Measurements from ENCODE around the gene MRTFA.

MRTFA gene

DNA sequence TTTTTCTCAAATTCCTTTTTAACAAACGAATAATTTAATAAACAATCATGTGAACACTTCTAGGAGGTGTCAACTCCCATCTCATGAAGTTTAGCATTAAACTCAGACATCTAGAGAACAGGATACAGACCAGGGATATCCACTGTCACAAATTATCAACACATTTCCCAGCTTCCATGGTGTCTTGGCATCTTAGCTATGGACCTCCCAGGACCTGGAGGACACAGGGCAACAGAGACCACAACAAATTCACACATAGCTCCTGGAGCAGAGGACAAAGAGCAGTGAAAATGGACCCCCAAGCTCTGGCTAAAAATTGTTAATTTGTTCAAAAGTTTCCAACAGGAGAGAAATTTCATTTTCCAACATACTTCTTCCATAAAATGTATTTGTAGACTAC lies 163.9 kb downstream of the MRTFA start:
- in situ Hi-C loops (cut with HindIII; ENCODE audit: low sequenced_read_pairs), result no loop called here

DNA sequence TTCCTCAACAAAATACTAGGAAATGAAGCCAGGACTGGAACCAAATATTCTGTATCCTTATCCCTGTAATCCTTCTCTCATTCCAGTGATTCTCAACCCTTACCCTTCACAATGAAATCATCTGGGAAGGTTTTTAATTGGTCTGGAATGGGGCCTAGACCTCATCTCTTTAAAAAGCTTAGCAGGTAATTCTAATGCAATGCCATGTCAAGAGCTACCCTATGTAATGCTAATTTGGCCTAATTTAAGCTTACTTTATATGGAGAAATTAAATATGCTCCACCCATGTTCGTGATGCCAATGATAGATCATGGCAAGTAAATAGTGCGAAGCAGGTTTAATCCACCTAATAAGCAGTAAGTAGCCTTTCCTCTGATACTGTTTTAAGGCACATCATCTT lies 164.5 kb downstream of the MRTFA start:
- in situ Hi-C loops (cut with HindIII; ENCODE audit: low sequenced_read_pairs), result no loop called here

DNA sequence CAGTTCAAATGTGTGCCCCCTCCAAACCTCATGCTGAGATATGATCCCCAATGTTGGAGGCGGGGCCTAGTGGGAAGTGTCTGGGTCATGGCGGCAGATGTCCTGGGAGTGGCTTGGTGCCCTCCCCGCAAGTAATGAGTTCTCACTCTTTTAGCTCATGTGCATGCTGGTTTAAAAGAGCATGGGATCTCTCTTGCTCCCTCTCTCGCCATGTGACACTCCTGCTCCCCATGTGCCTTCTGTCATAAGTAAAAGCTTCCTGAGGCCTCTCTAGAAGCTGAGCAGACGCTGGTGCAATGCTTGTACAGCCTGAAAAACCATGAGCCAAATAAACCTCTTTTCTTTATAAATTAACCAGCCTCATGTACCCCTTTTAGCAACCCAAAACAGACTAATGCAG lies 167.3 kb downstream of the MRTFA start:
- in situ Hi-C loops (cut with HindIII; ENCODE audit: low sequenced_read_pairs), result no loop called here

DNA sequence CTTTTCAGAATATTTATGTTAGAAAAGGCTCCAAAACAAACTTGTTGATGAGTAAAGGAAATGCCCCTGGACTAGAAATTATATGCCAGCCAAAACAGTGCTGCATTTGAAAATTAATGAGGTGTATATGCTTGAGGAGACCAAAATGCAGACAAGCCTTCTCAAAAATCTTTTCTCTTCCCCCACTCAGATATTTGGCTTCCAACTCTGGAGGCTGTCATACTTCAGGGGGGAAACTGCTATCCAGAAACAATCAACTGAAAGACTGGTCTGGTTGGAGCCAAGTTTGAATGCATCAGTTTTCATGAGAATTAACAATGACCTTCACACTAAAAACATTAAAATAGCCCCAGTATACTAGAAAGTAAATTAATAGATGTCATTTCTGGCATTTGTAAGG lies 167.9 kb downstream of the MRTFA start:
- in situ Hi-C loops (cut with HindIII; ENCODE audit: low sequenced_read_pairs), result no loop called here

DNA sequence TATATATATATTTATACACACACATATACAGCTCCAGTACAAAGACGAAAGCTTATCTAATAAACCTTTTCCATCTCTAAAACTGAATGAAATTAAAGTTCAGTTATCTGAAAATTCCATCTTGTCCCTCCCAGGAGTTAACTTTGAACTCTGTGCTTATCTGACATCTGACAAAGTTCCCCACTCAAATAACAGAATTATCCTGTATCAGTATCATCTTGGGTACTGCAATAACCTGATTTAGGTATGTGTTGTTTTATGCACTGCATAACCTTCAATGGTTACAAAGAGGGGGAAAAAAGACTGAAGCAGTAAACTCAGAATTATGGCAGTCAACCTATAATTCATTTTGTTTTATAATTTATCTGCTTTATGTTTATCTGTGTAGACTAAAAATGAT lies 169.5 kb downstream of the MRTFA start:
- in situ Hi-C loops (cut with HindIII; ENCODE audit: low sequenced_read_pairs), result no loop called here

DNA sequence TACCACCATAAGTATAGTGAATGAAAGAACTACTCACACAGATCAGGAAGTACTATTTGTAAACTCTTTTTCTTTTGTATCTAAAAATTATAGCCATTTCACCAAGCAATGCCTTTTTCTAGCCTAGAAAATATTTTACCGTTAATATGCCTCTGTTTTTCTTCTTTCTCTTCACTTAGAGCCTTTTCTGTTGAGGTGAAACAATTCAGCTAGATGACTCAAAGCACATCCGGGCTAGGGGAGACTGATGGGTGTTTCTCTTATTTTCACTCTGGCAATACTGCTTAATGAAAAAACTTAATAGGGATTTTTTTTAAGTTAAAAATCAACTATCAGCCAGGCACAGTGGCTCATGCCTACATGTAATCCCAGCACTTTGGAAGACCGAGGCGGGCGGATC lies 172.8 kb downstream of the MRTFA start:
- in situ Hi-C loops (cut with HindIII; ENCODE audit: low sequenced_read_pairs), result no loop called here

DNA sequence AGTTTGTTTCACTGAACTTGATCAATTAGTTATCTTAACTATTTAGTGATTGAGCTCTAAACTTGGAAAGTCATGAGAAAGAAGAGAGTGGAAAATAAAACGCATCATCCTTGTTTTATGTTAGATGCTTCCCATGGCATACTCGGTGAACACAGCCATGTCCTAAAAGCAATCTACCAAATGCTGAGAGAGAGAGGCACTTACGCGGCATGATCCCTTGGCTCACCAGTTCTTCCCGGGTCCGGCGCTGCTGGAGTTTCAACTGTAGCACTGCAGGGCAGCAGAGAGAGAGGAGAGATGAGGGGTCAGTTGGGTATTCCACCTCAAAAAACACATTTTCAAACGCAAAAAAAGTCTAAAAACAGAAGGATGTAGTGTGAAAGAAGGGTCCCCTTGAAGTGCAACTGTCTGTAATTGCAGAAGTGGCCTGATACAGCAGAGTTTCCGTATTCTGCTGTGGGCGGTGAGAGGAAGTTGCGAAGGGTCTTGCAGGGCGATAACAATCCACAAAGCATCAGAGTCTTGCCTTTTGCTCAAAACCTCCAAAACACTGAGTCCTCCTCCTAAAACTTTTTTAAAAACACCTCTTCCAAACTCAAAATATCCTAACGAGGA lies 173.4 kb downstream of the MRTFA start:
- in situ Hi-C loops (cut with HindIII; ENCODE audit: low sequenced_read_pairs), result no loop called here

DNA sequence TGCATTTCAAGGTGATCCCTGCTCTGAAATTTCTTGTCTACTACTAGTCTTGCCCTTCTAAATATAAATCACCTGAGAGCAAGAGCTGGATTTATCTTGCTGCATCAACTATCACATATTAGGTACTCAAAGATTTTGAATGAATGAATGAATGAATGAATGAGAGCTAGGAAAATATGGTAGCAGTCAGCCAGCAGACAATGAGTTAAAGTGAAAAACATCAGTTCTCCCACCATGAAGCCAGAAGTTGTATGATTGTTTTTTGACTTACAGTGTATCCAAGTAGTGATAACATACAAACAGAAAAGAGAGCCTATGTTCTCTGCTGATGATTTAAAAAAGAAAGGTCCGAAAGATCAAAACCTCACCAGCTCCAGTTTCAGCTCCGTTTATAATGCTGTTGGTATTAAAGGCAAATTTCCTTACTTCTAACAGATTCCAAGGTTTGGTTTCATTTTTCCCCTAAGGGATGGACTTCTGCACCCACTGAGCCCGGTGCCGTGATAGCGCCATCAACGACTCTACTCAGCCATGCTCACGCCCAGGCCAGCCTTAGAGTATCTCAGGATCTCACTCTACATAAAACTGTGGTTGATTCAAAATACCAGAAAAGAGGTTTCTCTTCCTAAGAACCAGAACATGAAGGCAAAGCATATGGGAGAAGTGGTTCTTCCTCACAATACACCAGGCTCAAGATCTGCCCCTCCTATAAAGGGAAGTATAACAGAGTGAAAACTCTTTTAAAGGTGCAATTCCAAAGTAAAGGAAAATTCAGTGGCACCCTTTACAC lies 174.1 kb downstream of the MRTFA start:
- in situ Hi-C loops (cut with HindIII; ENCODE audit: low sequenced_read_pairs), result no loop called here

DNA sequence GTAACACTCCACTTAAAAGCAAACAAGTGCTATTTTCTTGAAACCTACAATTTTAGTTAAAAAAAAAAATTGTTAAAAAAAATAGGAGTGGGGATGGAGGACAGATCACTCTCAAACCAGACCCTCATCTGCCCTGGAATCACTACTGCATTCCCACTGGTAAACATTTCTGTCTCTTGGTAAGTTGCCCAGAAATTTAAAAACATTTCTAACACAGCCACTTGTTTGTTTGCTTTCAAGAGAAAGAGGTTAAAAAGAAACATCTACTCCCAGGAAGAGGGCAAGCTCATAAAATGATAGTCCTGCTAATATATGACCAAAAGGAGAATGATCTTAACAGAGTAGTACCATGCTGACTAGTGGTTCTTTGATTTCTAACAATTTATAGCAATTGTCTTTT lies 182.8 kb downstream of the MRTFA start:
- in situ Hi-C loops (cut with HindIII; ENCODE audit: low sequenced_read_pairs), result no loop called here

DNA sequence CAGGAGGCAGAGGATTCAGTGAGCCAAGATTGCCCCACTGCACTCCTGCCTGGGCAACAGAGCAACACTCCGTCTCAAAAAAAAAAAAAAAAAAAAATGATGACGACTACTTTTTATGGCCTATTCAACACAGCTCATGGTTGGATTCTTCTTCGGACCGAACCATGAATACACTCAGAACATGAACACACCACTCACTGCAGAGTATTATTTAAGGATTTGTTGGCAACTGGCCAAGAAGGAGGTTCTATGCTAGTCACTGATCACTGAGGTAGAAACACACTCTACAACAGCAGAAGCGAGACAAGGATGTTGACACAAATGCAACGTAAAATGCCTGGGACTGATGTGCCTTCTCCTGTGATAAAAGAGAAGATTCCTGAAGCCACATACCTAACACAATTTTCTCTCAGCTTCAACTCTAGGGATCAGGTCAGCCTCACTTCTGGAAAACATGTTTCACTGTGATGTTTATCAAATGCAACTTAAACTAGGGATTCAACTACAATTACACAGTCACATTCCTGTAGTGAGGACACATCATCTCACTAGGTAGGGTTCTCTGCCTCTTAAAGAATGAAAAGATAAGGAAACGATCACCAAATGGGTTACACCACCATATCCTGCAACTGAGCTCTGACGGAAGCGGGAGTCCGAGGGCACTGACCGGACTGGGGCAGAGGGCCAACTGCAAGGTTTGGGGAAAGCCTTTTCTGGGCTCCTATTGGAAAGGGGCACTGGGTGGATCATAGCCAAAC lies 183.6 kb downstream of the MRTFA start:
- in situ Hi-C loops (cut with HindIII; ENCODE audit: low sequenced_read_pairs), result no loop called here

DNA sequence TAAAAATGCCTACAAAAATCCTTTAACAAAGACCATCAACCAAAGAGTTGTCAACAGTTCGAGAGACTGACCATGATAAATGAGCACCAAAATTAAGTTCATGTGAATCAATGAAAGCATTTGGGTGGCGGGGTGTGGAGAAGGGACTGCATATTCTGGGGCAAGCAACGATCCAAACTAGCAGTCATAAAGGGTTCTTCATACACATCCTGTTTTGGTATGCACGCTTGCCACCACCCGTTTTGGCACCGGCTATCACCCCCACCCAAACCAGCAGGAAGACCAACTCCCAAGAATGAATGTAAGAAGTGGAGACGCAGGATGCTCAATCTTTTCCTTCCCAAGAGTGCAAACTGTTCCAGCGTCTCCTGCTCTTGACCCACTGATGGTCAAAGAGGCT lies 185.3 kb downstream of the MRTFA start:
- in situ Hi-C loops (cut with HindIII; ENCODE audit: low sequenced_read_pairs), result no loop called here

DNA sequence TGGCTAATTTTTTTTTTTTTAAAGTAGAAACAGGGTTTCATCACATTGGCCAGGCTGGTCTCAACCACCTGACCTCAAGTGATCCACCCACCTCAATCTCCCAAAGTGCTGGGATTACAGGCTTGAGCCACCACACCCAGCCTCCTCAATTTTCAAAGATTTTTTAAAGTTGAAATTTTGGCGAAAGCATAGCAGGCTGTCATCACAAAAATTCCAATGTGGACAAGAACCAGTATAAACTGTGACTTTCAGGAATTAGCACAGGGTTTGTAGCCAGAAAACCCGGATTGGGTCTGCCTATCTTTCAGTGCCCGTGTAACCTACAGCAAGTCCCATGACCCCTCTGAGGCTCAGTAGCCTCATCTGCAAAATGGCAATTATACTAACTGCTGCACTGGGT lies 185.9 kb downstream of the MRTFA start:
- in situ Hi-C loops (cut with HindIII; ENCODE audit: low sequenced_read_pairs), result no loop called here

DNA sequence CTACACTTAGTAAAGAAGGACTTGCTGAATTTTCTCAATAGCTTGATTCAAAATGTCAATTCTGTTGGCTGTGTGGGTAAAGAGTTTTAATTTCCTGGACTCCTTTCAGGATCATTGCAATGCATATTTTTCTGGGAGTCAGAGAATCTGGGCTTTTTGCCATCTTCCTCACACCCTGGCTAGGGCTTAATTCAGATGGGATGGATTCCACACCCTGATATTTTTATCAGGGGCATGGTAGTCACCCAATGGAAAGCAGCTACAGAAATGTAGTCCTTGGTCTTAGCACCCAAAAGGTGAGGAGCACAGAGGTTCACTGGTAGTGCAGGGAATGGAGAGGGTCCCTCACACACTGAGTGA lies 186.9 kb downstream of the MRTFA start:
- in situ Hi-C loops (cut with HindIII; ENCODE audit: low sequenced_read_pairs), result no loop called here

DNA sequence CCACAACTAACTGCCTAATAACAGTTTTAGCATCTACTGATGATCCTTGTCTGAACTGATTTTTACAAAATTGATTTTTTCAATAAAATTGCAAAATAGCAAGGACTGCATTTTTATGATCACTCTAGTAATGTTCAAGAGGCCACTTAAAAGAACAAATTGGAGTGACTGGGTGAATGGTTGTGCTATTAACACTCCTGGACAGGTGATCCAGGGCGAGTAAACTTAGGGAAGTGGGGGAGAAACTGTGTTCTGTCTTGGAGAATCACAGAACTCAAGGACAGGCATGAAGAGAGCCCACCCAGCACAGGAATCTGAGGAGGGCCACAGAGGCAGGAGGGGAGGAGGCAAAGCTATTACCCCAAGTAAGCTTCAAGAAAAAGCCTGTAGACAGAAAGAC lies 190.3 kb downstream of the MRTFA start:
- in situ Hi-C loops (cut with HindIII; ENCODE audit: low sequenced_read_pairs), result no loop called here

DNA sequence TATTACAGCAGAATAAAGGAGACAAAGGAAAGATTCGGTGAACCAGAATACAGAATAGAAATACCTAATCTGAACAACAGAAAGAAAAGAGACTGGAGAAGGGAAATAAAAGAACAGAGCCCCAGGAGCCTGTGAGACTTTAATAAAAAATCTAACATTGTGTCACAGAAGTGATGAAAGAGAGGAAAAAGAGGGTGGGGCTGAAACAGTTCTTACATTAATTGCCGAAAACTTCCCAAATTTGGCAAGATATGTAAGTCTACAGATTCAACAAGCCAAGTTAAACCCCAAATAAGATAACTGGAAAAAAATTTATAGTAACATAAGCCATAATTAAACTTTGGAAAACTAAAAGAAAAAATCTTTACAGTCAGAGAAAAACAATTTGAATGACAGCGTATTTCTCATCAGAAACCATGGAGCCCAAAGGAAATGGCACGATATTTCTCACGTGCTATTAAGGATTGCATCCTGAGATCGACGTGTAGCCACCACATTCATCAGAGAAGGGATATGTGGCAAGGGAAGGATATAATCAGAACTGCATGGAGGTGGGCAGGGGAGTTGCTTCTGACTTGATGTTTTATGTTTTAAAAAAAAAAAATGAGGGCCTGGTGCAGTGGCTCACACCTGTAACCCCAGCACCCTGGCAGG lies 192.2 kb downstream of the MRTFA start:
- in situ Hi-C loops (cut with HindIII; ENCODE audit: low sequenced_read_pairs), result no loop called here

DNA sequence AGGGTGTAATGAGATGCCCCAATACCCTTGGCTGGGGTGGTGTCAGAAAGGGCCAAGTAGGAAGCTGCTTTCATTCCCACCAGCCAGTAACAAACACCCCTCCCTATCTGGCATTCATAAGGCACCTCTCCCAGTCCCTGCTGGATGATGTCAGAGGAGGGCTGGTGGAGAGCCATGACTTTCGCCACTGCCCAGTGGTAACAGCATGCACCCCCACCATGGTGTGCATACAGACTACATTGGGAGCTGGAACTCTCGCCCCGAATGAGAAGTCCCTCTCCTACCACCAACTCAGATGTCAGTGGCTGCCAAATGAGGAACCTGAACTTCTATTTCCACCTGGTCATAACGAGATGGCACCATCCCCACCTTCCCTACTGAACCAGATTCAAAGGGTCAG lies 192.8 kb downstream of the MRTFA start:
- in situ Hi-C loops (cut with HindIII; ENCODE audit: low sequenced_read_pairs), result no loop called here

DNA sequence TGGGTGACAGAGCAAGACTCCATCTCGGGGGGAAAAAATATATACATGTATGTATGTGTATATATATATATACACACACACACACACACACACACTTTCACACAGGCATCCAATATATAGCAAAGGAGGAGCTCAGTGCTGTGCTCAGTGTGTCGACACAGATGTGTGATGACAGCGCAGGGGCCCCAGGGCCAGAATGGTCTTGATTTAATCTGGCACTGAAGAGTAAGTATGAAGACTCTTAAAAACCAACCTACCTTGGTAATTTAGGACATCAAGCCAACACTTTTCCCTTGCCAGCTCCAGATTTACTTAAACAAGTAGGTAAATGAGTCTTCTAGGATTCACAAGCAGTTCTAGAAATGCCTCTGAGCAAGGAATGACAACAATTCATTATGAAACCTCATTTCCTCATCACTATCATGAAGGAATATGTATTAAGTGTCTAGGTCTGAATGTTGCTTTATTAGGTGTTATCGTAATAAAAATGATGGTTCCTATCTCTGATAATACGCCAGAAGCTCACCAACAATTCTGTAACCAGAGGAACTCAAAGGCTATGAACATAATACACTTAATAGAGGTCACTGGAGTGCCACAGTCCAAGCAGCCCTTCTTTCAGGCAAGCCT lies 194.6 kb downstream of the MRTFA start:
- in situ Hi-C loops (cut with HindIII; ENCODE audit: low sequenced_read_pairs), result no loop called here

DNA sequence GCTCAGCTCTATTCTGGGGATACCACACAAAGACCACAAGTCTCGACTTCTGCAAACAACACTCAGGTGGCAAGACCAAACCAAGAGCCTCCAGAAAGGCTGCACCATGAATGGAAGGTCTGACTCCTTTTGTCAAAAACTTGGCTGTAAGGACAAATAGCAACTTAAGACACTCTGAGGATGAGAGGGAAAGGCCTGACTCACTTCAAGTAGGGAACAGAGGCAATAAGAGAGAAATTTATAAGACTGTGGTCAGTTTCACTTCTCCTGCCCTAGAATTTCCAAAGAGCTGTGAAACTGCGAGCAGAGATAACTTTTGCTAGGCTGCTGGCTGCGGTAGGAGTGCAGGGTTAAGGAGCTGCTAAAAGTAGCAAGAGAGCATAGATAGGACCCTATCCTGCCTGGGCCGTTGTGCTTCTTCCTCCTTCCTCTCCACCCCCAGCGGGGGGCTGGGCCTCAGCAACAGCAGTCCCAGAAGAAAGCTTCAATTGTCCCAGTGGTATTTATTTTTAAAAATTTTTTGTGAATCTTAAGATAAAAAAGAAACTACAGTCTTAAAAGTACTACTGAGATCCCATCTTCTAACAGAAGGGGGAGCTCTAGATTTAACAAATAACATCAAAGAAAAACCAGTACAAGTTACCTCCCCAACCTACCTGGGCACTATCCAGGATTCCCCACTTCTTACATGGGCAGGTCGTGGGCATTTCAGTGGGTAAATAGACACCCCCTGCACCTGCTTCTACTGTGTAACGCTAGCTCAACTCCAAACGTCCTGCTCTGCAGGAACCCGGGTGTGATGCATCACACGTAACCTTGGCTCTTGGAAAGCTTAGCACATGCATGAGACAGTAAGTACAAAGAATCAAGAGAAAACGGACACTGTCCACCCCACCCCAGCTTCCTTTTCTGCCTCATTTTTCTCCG lies 199.8 kb downstream of the MRTFA start:
- in situ Hi-C loops (cut with HindIII; ENCODE audit: low sequenced_read_pairs), result loop anchor here (5.0 kb wide), 1 partner anchor 206 kb away; no protein-coding TSS in a partner anchor

DNA sequence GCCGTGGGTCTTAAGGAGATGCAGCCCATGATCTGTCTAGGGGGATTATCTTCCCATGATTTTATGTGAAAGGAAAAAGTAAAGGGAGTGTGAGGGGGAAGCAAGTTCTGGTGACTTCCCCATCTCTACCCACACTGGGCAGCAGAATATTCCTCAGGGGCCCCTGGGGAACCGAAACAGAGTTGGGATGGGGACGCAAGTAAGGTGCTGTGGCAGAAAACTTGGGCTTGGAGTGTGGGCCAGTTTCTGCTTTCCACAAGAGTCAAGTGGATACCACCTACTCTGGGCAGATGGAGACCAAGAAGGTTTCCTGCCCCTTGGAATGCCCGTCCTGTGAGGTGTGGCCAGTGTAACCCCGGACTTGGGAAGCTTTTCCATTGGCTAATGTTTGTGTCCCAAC lies 201.8 kb downstream of the MRTFA start:
- in situ Hi-C loops (cut with HindIII; ENCODE audit: low sequenced_read_pairs), result loop anchor here (5.0 kb wide), 1 partner anchor 208 kb away; no protein-coding TSS in a partner anchor

DNA sequence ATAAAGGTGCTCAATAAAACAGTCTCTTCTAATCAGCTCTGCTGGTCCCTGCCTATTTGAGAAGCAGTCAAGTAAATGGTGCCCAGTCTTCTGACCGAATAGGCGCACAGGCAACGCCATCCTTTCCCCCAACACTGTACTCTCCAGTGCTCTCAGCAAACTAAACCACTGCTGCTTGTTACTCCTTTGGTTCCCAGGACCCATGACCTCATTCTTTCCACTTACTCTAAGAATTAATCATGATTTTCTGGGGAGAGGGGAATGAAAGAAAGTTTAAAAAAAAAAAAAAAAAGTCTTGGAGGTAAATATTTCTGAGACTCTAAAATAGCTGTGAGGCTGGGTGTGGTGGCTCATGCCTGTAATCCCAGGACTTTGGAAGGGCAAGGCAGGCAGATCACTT lies 202.4 kb downstream of the MRTFA start:
- in situ Hi-C loops (cut with HindIII; ENCODE audit: low sequenced_read_pairs), result no loop called here
